VCaP (cell line): ENCODE measurements around the gene RBMS1.

Experiments
- H3K27ac ChIP-seq: fragments of 450-650 bp; 2 replicates; pipeline ENCODE4 v1.5.1; 2017
- CTCF ChIP-seq: fragments of 450-650 bp; conservative IDR thresholded peaks from 2 replicates; pipeline ENCODE4 v1.5.1; 2017; ENCODE audit warnings: mild to moderate bottlenecking, moderate library complexity

The RBMS1 gene

DNA sequence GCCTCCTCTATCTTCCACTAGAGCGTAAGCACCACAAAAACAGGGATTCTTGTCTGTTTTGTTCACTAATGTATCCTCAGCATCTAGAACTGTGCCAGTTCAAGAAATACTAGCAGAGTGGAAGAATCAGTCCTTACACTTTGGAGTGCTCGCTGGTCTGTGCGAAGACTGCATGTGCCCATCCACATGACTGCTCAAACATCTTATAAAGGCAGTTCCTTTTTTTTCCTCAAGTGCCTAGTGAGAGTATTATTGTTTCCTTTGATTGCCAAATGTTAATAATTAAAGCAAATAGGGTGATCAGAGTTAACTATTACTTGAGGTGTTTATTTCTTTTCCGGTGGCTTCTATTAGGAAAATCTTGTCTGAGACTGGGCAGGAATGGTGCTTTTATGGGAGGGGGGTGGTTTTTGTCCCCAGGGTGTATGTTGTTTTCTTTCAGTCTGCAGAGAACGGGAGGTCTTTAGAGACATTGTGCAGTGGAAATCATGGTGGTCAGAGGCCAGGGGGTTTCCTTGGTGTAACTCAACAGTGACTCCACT lies 247.9 kb downstream of the RBMS1 start:
- TF ChIP-seq CTCF: no peak
- H3K27ac ChIP-seq: no peak overlapping the region

DNA sequence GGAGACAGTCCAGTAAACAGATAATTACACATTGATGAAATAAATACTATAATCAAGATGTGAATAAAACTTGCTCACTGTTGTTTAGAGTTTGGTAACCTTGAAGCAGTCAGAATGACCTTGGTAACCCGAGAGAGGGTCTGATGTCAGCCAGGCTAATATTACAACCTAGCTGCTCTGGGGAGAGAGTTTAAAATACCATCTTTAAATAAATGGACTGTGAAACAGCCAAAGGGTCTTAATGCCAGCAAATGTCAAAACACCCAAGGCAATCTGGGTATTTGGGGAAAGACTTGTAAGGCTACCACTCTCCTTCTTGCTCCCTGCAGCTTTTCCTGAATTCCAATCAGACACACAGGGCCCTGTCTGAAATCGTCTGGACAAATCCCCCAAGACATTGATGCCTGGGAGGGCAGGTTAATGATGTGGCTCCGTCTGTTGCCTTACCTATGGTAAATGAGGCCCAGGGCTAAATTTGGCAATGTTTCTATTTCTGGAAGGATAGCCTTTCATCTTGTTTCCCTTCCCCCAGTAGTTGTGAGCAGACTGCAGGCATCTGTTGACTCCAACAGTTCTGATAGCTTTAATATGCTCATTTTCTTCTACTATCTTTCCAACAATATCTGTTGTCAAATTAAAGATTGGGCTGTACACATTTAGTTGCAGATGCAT lies 250.6 kb downstream of the RBMS1 start:
- TF ChIP-seq CTCF: no peak
- H3K27ac ChIP-seq: no peak overlapping the region

DNA sequence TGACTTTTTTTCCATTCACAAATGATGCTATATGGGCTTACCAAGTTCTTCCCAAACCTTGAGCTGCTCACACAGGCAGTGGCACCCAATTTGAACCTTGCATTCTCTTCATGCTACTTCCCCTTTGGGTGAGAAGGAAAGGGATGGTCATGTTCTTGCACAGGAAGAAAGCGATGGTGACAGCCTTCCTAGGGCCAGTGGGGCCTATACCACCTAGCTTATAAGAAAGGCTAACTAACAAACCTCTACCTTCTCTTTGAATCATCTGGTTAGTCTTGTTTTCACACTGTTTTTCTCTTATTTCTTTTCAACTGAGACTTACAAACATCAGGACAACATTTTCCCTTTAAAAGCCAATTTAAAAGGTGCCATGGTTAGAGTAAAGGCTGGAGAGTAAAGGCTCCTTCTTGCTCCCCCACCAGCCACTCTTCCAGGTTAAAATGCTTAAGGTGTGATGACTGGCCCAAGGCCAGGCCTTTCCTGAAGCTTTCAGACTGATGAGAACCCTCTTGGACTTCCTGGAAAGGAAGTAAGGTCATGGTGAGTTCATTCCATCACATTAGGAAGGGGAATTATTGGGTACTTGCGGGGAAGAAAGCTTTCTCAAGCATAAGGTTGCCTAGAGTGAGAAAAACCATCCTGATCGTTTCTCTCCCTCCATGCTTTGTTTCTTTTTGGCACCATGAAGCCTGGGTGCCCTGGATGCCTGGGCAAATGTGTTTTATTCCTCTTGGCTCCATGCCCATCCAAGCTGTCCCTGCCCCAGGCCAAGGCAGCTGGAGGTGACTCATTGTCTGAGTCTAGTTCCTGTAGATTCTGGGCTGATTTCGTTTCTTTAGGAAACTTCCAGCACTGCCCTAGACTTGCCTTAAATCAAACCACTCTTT lies 252.1 kb downstream of the RBMS1 start:
- no peak for TF ChIP-seq CTCF
- H3K27ac ChIP-seq: no peak overlapping the region

DNA sequence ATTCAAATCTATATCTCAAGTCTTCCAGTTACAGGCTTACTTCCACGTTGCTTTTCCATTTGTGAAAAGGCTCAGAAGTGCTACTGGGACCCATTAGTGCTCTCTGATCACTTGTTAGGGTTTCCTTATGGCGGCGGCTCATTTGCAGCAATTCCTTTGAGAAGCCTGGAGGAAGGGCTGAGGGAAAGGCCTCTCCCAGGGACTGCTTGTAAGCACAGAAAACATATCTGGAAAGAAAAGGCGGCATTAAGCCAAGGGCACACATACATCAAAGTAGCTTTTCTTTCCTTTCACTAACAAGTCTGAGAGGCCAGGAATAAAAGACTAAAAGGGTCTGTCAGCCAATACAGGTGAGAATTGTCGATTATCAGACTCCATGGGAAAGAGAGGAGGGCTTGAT lies 254.2 kb downstream of the RBMS1 start:
- no peak overlapping the region for H3K27ac ChIP-seq
- no peak for TF ChIP-seq CTCF

DNA sequence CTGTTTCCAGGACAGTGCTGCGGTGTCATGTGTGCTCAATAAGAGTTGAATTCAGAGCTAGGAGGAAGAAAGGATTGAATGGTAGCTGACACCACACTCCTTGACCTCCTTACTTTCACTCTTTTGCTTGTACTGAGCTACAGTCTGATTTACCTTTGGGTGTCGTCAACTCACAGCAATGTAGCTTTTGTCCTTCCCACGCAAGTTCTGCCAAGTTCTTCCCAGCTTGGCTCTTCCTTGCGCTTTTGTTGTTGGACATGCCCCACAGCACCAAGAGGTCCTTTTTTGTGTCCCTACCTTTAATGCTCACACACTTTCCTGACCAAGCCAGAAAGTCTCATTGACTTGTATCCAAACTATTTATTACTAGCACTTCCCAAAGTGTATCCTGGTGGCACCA lies 255.2 kb downstream of the RBMS1 start:
- H3K27ac ChIP-seq: no peak overlapping the region
- TF ChIP-seq CTCF: no peak

- no peak for TF ChIP-seq CTCF
Measured at GRCh38 chr2:160232905-160233475, 260.6 kb downstream of the RBMS1 start.

GRCh38 chr2:160229591-160229990 lies 264.0 kb downstream of the RBMS1 start:
- peak overlapping the region; percentile 54 for H3K27ac ChIP-seq
- no peak for TF ChIP-seq CTCF

More at GRCh38 chr2:160232905-160233475, 260.6 kb downstream of the RBMS1 start:
- H3K27ac ChIP-seq: no peak overlapping the region
